Vagina (tissue), 2 donors: ENCODE measurements around the gene LYRM1. TPM values are rescaled to one million over a fixed set of nuclear protein-coding genes. Genes with fewer than 3 reads are reported as not detected.
"Not testable (repeated sequence)": the region's sequence is repeated elsewhere in the genome, so short reads cannot be mapped to it uniquely, and the experiment has no call there.

Source experiments
- DNase-seq, 2 donors: peaks; one replicate each; pipeline ENCODE4 v3.0.0-alpha.2; 2017; ENCODE audit errors: extremely low spot score in 2 of 2
- H3K27ac ChIP-seq: fragments of 200-600 bp; sonication (generic); one replicate; pipeline ENCODE4 v1.5.1; 2019
- H3K27me3 ChIP-seq: fragments of 200-600 bp; sonication (generic); one replicate; pipeline ENCODE4 v1.5.1; 2019
- H3K36me3 ChIP-seq, 2 donors: fragments of 200-600 bp; sonication (generic); one replicate each; pipeline ENCODE4 v1.5.1; 2017 to 2019
- H3K4me1 ChIP-seq: fragments of 200-600 bp; sonication (generic); one replicate; pipeline ENCODE4 v1.5.1; 2019
- H3K4me3 ChIP-seq, 2 donors: fragments of 200-600 bp; sonication (generic); 1 replicate in 1 of 2; 2 replicates in 1 of 2; pipeline ENCODE4 v1.5.1; 2016 to 2019
- H3K9me3 ChIP-seq: fragments of 200-600 bp; sonication (generic); one replicate; pipeline ENCODE4 v1.5.1; 2019
- CTCF ChIP-seq, 3 experiments: fragments of 450-650 bp in 2 of 3; fragments of 200-600 bp in 1 of 3; sonication (generic) in 1 of 3; IDR thresholded peaks; one replicate each; pipeline ENCODE4 v1.5.1; 2017 to 2019; ENCODE audit warnings: antibody characterized with exemption in 3 of 3, mild to moderate bottlenecking in 2 of 3, moderate library complexity in 2 of 3
- POLR2A ChIP-seq, 2 donors: fragments of 450-650 bp; IDR thresholded peaks; one replicate each; pipeline ENCODE4 v1.6.1; 2017; ENCODE audit warnings: antibody characterized with exemption in 2 of 2, mild to moderate bottlenecking in 2 of 2, moderate library complexity in 2 of 2
- POLR2AphosphoS5 ChIP-seq, 2 donors: sonication (generic); formaldehyde crosslinking; IDR thresholded peaks; one replicate each; pipeline ENCODE4 v1.9.0; 2017; ENCODE audit warnings: antibody characterized with exemption in 2 of 2, mild to moderate bottlenecking in 2 of 2, low read depth in 1 of 2; ENCODE audit not compliant: insufficient read depth in 1 of 2
- intact Hi-C: fragments of 100-400 bp; cut with DNase I; formaldehyde crosslinking; loops from one replicate; pipeline ENCODE4 v1.15.1; 2023
- total RNA-seq: library from RNA; depleted of rRNA; stranded (reverse); fragments of >200 nt; gene quantifications from one replicate; pipeline ENCODE4 v1.2.3, GENCODE V29; 2016

Gene LYRM1
- total RNA-seq, 1 donor from 2014 or later = 23.6 TPM

GRCh38 chr16:20928774-20929411 is 28.3 kb downstream of the LYRM1 start:
- no peak overlapping the region for H3K4me3 ChIP-seq
- peaks cover 0 to 10% of the 10 kb centered on the region in 2 donors for H3K36me3 ChIP-seq
- TF ChIP-seq POLR2A (IDR thresholded peaks at IDR 0.05) (no peak), CTCF (IDR thresholded peaks at IDR 0.05) (no peak)
- no peak for DNase-seq
- no peak overlapping the region for H3K27ac ChIP-seq
- no peaks in the 10 kb centered on the region for H3K4me1 ChIP-seq
- H3K27me3 ChIP-seq = no peaks in the 10 kb centered on the region
- no peaks in the 10 kb centered on the region for H3K9me3 ChIP-seq
- intact Hi-C loops = no loop called here

- DNase-seq, H3K36me3 ChIP-seq, H3K27me3 ChIP-seq, intact Hi-C loops, H3K27ac ChIP-seq, H3K4me3 ChIP-seq, H3K4me1 ChIP-seq, H3K9me3 ChIP-seq: not testable (repeated sequence)
Observed at GRCh38 chr16:20929676-20930364, 29.2 kb downstream of the LYRM1 start.

GRCh38 chr16:20930365-20930690 is 29.8 kb downstream of the LYRM1 start:
- no peak for DNase-seq
- Histone ChIP-seq H3K4me3 (no peak overlapping the region), H3K4me1 (no peaks in the 10 kb centered on the region), H3K27me3 (no peaks in the 10 kb centered on the region), H3K36me3 (no peaks in the 10 kb centered on the region), H3K9me3 (no peaks in the 10 kb centered on the region), H3K27ac (no peak overlapping the region)
- intact Hi-C loops = no loop called here
- TF ChIP-seq POLR2A (IDR thresholded peaks at IDR 0.05) (no peak), POLR2AphosphoS5 (IDR thresholded peaks at IDR 0.05; ENCODE audit: insufficient read depth in 1 of 2, low read depth in 1 of 2) (no peak), CTCF (IDR thresholded peaks at IDR 0.05) (no peak)

- no peak overlapping the region for H3K27ac ChIP-seq
- H3K4me1 ChIP-seq = no peaks in the 10 kb centered on the region
- H3K9me3 ChIP-seq = no peaks in the 10 kb centered on the region
- DNase-seq = no peak
- H3K27me3 ChIP-seq = no peaks in the 10 kb centered on the region
- H3K4me3 ChIP-seq = no peak overlapping the region
- H3K36me3 ChIP-seq = no peaks in the 10 kb centered on the region
- TF ChIP-seq POLR2A (IDR thresholded peaks at IDR 0.05) = no peak
- no peak for TF ChIP-seq POLR2AphosphoS5 (IDR thresholded peaks at IDR 0.05; ENCODE audit: insufficient read depth in 1 of 2, low read depth in 1 of 2)
- no peak for TF ChIP-seq CTCF (IDR thresholded peaks at IDR 0.05)
- intact Hi-C loops = no loop called here
Observed at GRCh38 chr16:20931066-20931600, 30.6 kb downstream of the LYRM1 start.

- no peak overlapping the region for H3K27ac ChIP-seq
- no peaks in the 10 kb centered on the region for H3K4me1 ChIP-seq
- no peaks in the 10 kb centered on the region for H3K36me3 ChIP-seq
- no peak overlapping the region for H3K4me3 ChIP-seq
- intact Hi-C loops = no loop called here
- H3K9me3 ChIP-seq = no peaks in the 10 kb centered on the region
- no peak for DNase-seq
- TF ChIP-seq POLR2AphosphoS5 (IDR thresholded peaks at IDR 0.05; ENCODE audit: insufficient read depth in 1 of 2, low read depth in 1 of 2) = no peak
- TF ChIP-seq CTCF (IDR thresholded peaks at IDR 0.05) = no peak
- TF ChIP-seq POLR2A (IDR thresholded peaks at IDR 0.05) = no peak
- no peaks in the 10 kb centered on the region for H3K27me3 ChIP-seq
Observed at GRCh38 chr16:20933589-20933988, 33.0 kb downstream of the LYRM1 start.
